ENCODE data around the gene NRL.

DNA sequence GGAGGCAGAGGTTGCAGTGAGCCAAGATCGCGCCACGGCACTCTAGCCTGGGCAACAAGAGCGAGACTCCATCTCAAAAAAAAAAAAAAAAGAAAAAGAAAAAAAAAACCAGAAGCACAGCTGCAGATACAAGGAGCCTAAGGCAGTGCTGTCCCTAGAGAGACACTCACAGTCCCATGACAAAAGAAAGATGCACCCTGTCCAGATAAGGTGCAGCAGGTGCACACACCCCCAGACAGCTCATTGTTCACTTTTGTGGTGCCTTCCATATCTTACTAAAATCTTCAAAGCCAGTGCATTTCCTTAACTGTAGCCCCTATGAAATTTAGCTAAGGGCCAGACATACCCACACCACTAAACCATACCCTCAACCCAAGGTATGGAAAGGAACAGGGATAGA is 7.7 kb upstream of the NRL start:
- TF ChIP-seq EZH2 (IDR thresholded peaks at IDR 0.05; ENCODE audit: insufficient read depth, poor library complexity, severe bottlenecking) (no peak), EZH2phosphoT487 (IDR thresholded peaks at IDR 0.05; ENCODE audit: insufficient read depth, low read depth) (no peak)
